PFSK-1 (cell line): ENCODE measurements around the gene HEBP1.

Source experiments
- POLR2AphosphoS5 ChIP-seq: IDR thresholded peaks from 2 replicates; pipeline ENCODE4 v1.6.1; 2012; ENCODE audit warnings: low read depth, mild to moderate bottlenecking, control low read depth, low read length, moderate library complexity
- REST ChIP-seq, 2 experiments: IDR thresholded peaks; 2 replicates each; pipeline versions ENCODE4 v1.6.1 to v1.8.0; 2011 to 2012; ENCODE audit warnings: low read depth in 2 of 2, low read length in 2 of 2, control low read depth in 1 of 2, inconsistent platforms in 1 of 2, mild to moderate bottlenecking in 1 of 2, moderate library complexity in 1 of 2; ENCODE audit not compliant: insufficient read depth in 1 of 2
- SIN3A ChIP-seq: IDR thresholded peaks from 2 replicates; pipeline ENCODE4 v1.6.1; 2012; ENCODE audit warnings: mild to moderate bottlenecking, low read length, moderate library complexity, borderline replicate concordance; ENCODE audit not compliant: insufficient read depth
- TAF1 ChIP-seq: IDR thresholded peaks from 2 replicates; pipeline ENCODE4 v1.6.1; 2012; ENCODE audit warnings: low read length, control low read depth, borderline replicate concordance; ENCODE audit not compliant: insufficient read depth

- TF ChIP-seq POLR2AphosphoS5 (no peak), TAF1 (no peak), SIN3A (no peak), REST (IDR thresholded peaks at IDR 0.05; ENCODE audit: insufficient read depth in 1 of 2, low read depth in 2 of 2, low read length in 2 of 2) (no peak)
Observed at GRCh38 chr12:13022851-13023271, 22.8 kb upstream of the HEBP1 start.
